ENCODE data around the gene LMAN1L. TPM values are rescaled to one million over a fixed set of nuclear protein-coding genes. Genes with fewer than 3 reads are reported as not detected.
A peak's percentile ranks its signal among the peaks of the same experiment; 100 is the strongest.

The LMAN1L gene
- total RNA-seq, 2 donors from 2014 or later = not detected

DNA sequence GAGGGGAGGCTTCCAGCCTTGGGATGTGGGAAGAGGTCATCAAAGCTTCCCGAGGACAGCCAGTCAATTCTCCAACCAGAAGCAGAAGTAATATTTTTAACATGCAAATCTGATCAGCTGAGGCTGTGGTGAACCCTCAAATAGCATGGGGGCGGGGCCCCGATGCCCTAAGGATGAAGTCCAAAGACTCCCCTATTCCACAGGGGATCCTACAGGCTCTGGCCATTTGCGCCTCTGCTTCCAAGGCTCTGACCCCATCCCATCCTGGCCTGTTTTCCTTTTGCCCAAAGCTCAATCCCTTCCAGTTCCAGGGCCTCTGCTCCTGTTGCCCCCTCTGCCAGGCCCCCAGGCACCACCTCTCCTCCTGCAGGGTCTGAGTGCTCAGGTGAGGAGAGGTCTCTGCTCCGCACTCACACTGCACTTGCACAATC, 37.5 kb upstream of the LMAN1L start:
- H3K4me1 ChIP-seq (ENCODE audit: control insufficient read depth in 1 of 2, low read depth in 2 of 2) = peaks cover 5 to 8% of the 10 kb centered on the region in 2 donors
- TF ChIP-seq CTCF (IDR thresholded peaks at IDR 0.05) = no peak

GRCh38 chr15:74775894-74776293, 36.7 kb upstream of the LMAN1L start:
- H3K27me3 ChIP-seq (replicated peaks; ENCODE audit: insufficient read depth) = no peaks in the 10 kb centered on the region
- no peaks in the 10 kb centered on the region for H3K9me3 ChIP-seq
- DNase-seq (ENCODE audit: low spot score) (no peak), ATAC-seq (ENCODE audit: insufficient number of reproducible peaks, low FRiP score, low read depth) (no peak)
- no peak overlapping the region for H3K4me3 ChIP-seq
- H3K4me1 ChIP-seq (ENCODE audit: control insufficient read depth in 1 of 2, low read depth in 2 of 2) = peaks cover 5 to 9% of the 10 kb centered on the region in 2 donors
- H3K27ac ChIP-seq = no peak overlapping the region
- no peak for TF ChIP-seq CTCF (IDR thresholded peaks at IDR 0.05)
- no peaks in the 10 kb centered on the region for H3K36me3 ChIP-seq

More for the DNA sequence above, 37.5 kb upstream of the LMAN1L start:
- DNase-seq (ENCODE audit: low spot score) = no peak
- Histone ChIP-seq H3K9me3 (no peaks in the 10 kb centered on the region), H3K36me3 (no peaks in the 10 kb centered on the region), H3K27ac (no peak overlapping the region), H3K4me3 (no peak overlapping the region), H3K27me3 (replicated peaks; ENCODE audit: insufficient read depth) (no peaks in the 10 kb centered on the region)
- ATAC-seq (ENCODE audit: insufficient number of reproducible peaks, low FRiP score, low read depth) = no peak

GRCh38 chr15:74776821-74777768, 35.5 kb upstream of the LMAN1L start:
- no peak for ATAC-seq (ENCODE audit: insufficient number of reproducible peaks, low FRiP score, low read depth)
- H3K9me3 ChIP-seq = no peaks in the 10 kb centered on the region
- peaks cover 9 to 12% of the 10 kb centered on the region in 2 donors for H3K4me1 ChIP-seq (ENCODE audit: control insufficient read depth in 1 of 2, low read depth in 2 of 2)
- no peaks in the 10 kb centered on the region for H3K27me3 ChIP-seq (replicated peaks; ENCODE audit: insufficient read depth)
- peak overlapping the region in 1 of 2 donors; percentile 9 for H3K27ac ChIP-seq
- DNase-seq (ENCODE audit: low spot score) = no peak
- no peaks in the 10 kb centered on the region for H3K36me3 ChIP-seq
- no peak overlapping the region for H3K4me3 ChIP-seq
- no peak for TF ChIP-seq CTCF (IDR thresholded peaks at IDR 0.05)

GRCh38 chr15:74777769-74778598, 34.7 kb upstream of the LMAN1L start:
- Histone ChIP-seq H3K27me3 (replicated peaks; ENCODE audit: insufficient read depth) (no peaks in the 10 kb centered on the region), H3K27ac (no peak overlapping the region), H3K4me1 (ENCODE audit: control insufficient read depth in 1 of 2, low read depth in 2 of 2) (peaks cover 12 to 16% of the 10 kb centered on the region in 2 donors), H3K9me3 (no peaks in the 10 kb centered on the region), H3K36me3 (no peaks in the 10 kb centered on the region), H3K4me3 (no peak overlapping the region)
- ATAC-seq (ENCODE audit: insufficient number of reproducible peaks, low FRiP score, low read depth) (no peak), DNase-seq (ENCODE audit: low spot score) (no peak)
- TF ChIP-seq CTCF (IDR thresholded peaks at IDR 0.05) = no peak

- ATAC-seq (ENCODE audit: insufficient number of reproducible peaks, low FRiP score, low read depth) (no peak), DNase-seq (ENCODE audit: low spot score) (no peak)
- TF ChIP-seq CTCF (IDR thresholded peaks at IDR 0.05) = no peak
- no peak overlapping the region for H3K27ac ChIP-seq
- H3K9me3 ChIP-seq = no peaks in the 10 kb centered on the region
- no peaks in the 10 kb centered on the region for H3K36me3 ChIP-seq
- H3K4me1 ChIP-seq (ENCODE audit: control insufficient read depth in 1 of 2, low read depth in 2 of 2) = peaks cover 18 to 22% of the 10 kb centered on the region in 2 donors
- H3K27me3 ChIP-seq (replicated peaks; ENCODE audit: insufficient read depth) = no peaks in the 10 kb centered on the region
- H3K4me3 ChIP-seq = no peak overlapping the region
Measured at GRCh38 chr15:74778599-74778970, 34.0 kb upstream of the LMAN1L start.

All from thoracic aorta (tissue), 2 donors.